Measurements from ENCODE around the gene PARP9. TPM values are rescaled to one million over a fixed set of nuclear protein-coding genes. Genes with fewer than 3 reads are reported as not detected.

PARP9 gene
- total and polyA plus RNA-seq, 2 of the 4 experiments (the other 2 are of a cell fraction), result 6.7 to 7.7 TPM

DNA sequence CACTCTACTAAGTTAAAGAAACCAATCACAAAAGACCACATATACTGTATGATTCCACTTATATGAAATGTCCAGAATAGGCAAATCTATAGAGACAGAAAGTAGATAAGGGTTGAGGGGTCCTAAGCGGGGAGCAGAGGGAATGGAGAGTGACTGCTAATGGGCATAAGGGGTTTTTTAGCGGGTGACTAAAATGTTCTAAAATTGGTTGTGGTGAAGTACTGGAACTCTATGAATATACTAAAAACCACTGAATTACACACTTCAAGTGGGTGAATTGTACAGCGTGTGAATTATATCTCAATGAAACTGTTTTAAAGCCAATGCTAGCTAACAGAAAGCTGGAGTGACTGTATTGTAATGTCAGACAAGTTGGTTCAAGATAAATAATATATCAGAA lies 82.7 kb downstream of the PARP9 start:
- Histone ChIP-seq H3K4me3 (ENCODE audit: insufficient read depth, low read depth, low read length) (no peak overlapping the region), H3K9me1 (ENCODE audit: insufficient read depth, low read length) (peaks cover 14% of the 10 kb centered on the region), H3K79me1 (ENCODE audit: low read depth in 1 of 2, low read length in 2 of 2) (peaks cover 30 to 55% of the 10 kb centered on the region in 2 experiments), H2AFZ (replicated peaks; ENCODE audit: low read length, poor library complexity) (no peak overlapping the region), H3K4me2 (ENCODE audit: low read depth, low read length) (no peak overlapping the region), H3K27ac (ENCODE audit: insufficient read depth, low read length) (no peak overlapping the region), H3K27me3 (ENCODE audit: control insufficient read depth, insufficient read depth, low read length) (no peaks in the 10 kb centered on the region), H3K9me3 (ENCODE audit: control insufficient read depth, insufficient read depth, low read length) (no peaks in the 10 kb centered on the region), H3K4ac (ENCODE audit: low read depth, low read length) (no peak overlapping the region), H2BK15ac (ENCODE audit: low read depth, low read length) (no peak overlapping the region), H3K14ac (replicated peaks; ENCODE audit: low read depth, low read length) (no peak overlapping the region), H3K18ac (ENCODE audit: low read depth, low read length) (no peak overlapping the region), H3K23ac (ENCODE audit: low read depth, low read length) (no peak overlapping the region), H4K8ac (ENCODE audit: low read depth in 2 of 2, low read length in 2 of 2) (no peak overlapping the region), H3K4me1 (ENCODE audit: control insufficient read depth, insufficient read depth, low read length) (peaks cover 8% of the 10 kb centered on the region), H4K20me1 (ENCODE audit: insufficient read depth, low read length) (peaks cover 51% of the 10 kb centered on the region), H2BK120ac (ENCODE audit: low read depth, low read length) (no peak overlapping the region), H2AK9ac (replicated peaks; ENCODE audit: low read depth, low read length, poor library complexity) (no peak overlapping the region), H2BK5ac (ENCODE audit: low read depth, low read length, poor library complexity, severe bottlenecking) (no peak overlapping the region), H2BK20ac (ENCODE audit: low read depth, low read length) (no peak overlapping the region), H3K9ac (ENCODE audit: low read depth, low read length) (no peak overlapping the region), H3K56ac (ENCODE audit: extremely low read depth, insufficient read depth, low read length) (no peak overlapping the region), H4K91ac (ENCODE audit: insufficient read depth, low read depth, low read length) (no peak overlapping the region), H4K5ac (ENCODE audit: low read depth, low read length) (no peak overlapping the region), H3K36me3 (ENCODE audit: control insufficient read depth, insufficient read depth, low read length) (no peaks in the 10 kb centered on the region; the same call in 1 of the 2 replicates), H2AK5ac (ENCODE audit: low read depth, low read length) (no peak overlapping the region)
- in situ Hi-C loops (cut with MboI; ENCODE audit: low sequenced_read_pairs) (no loop called here), intact Hi-C loops (cut with micrococcal nuclease) (no loop called here), dilution Hi-C loops (cut with HindIII; ENCODE audit: low sequenced_read_pairs, unreplicated experiment) (no loop called here)
- WGBS, 2 experiments (ENCODE audit: extremely low coverage in 2 of 2, insufficient read length in 1 of 2), result no CpG with 5 or more reads among the region's 3 CpGs
- no peak for TF ChIP-seq RCOR1 (IDR thresholded peaks at IDR 0.05; ENCODE audit: insufficient replicate concordance, low read length)
- no peak for TF ChIP-seq RFX5 (IDR thresholded peaks at IDR 0.05; ENCODE audit: low read depth, low read length)
- TF ChIP-seq, protein P1, sequence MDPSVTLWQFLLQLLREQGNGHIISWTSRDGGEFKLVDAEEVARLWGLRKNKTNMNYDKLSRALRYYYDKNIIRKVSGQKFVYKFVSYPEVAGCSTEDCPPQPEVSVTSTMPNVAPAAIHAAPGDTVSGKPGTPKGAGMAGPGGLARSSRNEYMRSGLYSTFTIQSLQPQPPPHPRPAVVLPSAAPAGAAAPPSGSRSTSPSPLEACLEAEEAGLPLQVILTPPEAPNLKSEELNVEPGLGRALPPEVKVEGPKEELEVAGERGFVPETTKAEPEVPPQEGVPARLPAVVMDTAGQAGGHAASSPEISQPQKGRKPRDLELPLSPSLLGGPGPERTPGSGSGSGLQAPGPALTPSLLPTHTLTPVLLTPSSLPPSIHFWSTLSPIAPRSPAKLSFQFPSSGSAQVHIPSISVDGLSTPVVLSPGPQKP (IDR thresholded peaks at IDR 0.05; ENCODE audit: borderline replicate concordance, low read depth, low read length), result no peak
- ATAC-seq (ENCODE audit: low read depth), result no peak
- DNase-seq, result no peak
- POLR2A ChIA-PET (ENCODE audit: unreplicated experiment), result no interaction called here
- BruUV-seq (replicated peaks), result no TSS peak
- CTCF ChIA-PET, result no interaction called here

Small RNA genes within 50 kb of the gene (microRNA-seq; reads per million reads assigned to microRNA genes)
- not detected for gene AC096861.1 (ENCODE audit: insufficient read depth, insufficient read length)

Small RNA genes within 50 kb of the gene (small RNA-seq; reads per million reads assigned to genes)
- 0 to 0.93 (median 0) reads per million in 5 experiments for gene AC096861.1

Other genes starting within 250 kb of the PARP9 start
- not detected in 2 replicates for gene CSTA, start 239.1 kb downstream of the PARP9 start, total RNA-seq (2012; rRNA removed)
- gene CSTA, start 239.1 kb downstream of the PARP9 start, polyA plus RNA-seq (2012; rRNA removed), result 0.16 and 0.17 TPM in 2 replicates
- gene MIX23, start 181.1 kb downstream of the PARP9 start, total RNA-seq (2012; rRNA removed), result 10.0 and 65.8 TPM in 2 replicates
- gene MIX23, start 181.1 kb downstream of the PARP9 start, polyA plus RNA-seq (2012; rRNA removed), result 12.9 and 26.7 TPM in 2 replicates
- 28.9 and 33.9 TPM in 2 replicates for gene FAM162A, start 180.1 kb downstream of the PARP9 start, total RNA-seq (2012; rRNA removed)
- gene FAM162A, start 180.1 kb downstream of the PARP9 start, polyA plus RNA-seq (2012; rRNA removed), result 66.5 and 66.8 TPM in 2 replicates
- 5.6 and 9.2 TPM in 2 replicates for gene WDR5B, start 148.2 kb downstream of the PARP9 start, total RNA-seq (2012; rRNA removed)
- 2.3 and 3.1 TPM in 2 replicates for gene WDR5B, start 148.2 kb downstream of the PARP9 start, polyA plus RNA-seq (2012; rRNA removed)
- 53.3 and 112 TPM in 2 replicates for gene KPNA1, start 49.4 kb downstream of the PARP9 start, total RNA-seq (2012; rRNA removed)
- 27.6 and 30.6 TPM in 2 replicates for gene KPNA1, start 49.4 kb downstream of the PARP9 start, polyA plus RNA-seq (2012; rRNA removed)
- gene DTX3L, start within 50 bp of the PARP9 start, total RNA-seq (2012; rRNA removed), result 7.9 and 8.9 TPM in 2 replicates
- gene DTX3L, start within 50 bp of the PARP9 start, polyA plus RNA-seq (2012; rRNA removed), result 3.0 and 4.1 TPM in 2 replicates
- not detected in 2 replicates for gene PARP15, start 13.3 kb upstream of the PARP9 start, total RNA-seq (2012; rRNA removed)
- gene PARP15, start 13.3 kb upstream of the PARP9 start, polyA plus RNA-seq (2012; rRNA removed), result 0.03 and 0.10 TPM in 2 replicates
- 23.1 and 28.6 TPM in 2 replicates for gene PARP14, start 116.5 kb upstream of the PARP9 start, total RNA-seq (2012; rRNA removed)
- 6.9 and 9.3 TPM in 2 replicates for gene PARP14, start 116.5 kb upstream of the PARP9 start, polyA plus RNA-seq (2012; rRNA removed)
- gene HSPBAP1, start 229.5 kb upstream of the PARP9 start, total RNA-seq (2012; rRNA removed), result 4.4 and 4.8 TPM in 2 replicates
- 2.5 and 2.6 TPM in 2 replicates for gene HSPBAP1, start 229.5 kb upstream of the PARP9 start, polyA plus RNA-seq (2012; rRNA removed)
- 6.5 and 12.2 TPM in 2 replicates for gene SLC49A4, start 230.8 kb upstream of the PARP9 start, total RNA-seq (2012; rRNA removed)
- 5.8 and 6.8 TPM in 2 replicates for gene SLC49A4, start 230.8 kb upstream of the PARP9 start, polyA plus RNA-seq (2012; rRNA removed)

Data from IMR-90 (cell line).